Esophagus muscularis mucosa (tissue), 4 donors: ENCODE data around the gene ACTN3. TPM values are rescaled to one million over a fixed set of nuclear protein-coding genes. Genes with fewer than 3 reads are reported as not detected.

Source experiments
- DNase-seq: peaks from one replicate; pipeline ENCODE4 v3.0.0-alpha.2; 2017; ENCODE audit errors: extremely low spot score
- H3K27ac ChIP-seq, 4 donors: fragments of 200-600 bp; sonication (generic); replicated peaks in 1 of 4; 1 replicate in 3 of 4; 2 replicates in 1 of 4; pipeline ENCODE4 v1.5.1; 2016 to 2019; ENCODE audit warnings: mild to moderate bottlenecking in 1 of 4
- H3K27me3 ChIP-seq, 4 donors: fragments of 200-600 bp; sonication (generic); one replicate each; pipeline versions ENCODE4 v1.5.1 to v1.6.0; 2016 to 2019
- H3K36me3 ChIP-seq, 4 donors: fragments of 200-600 bp; sonication (generic); one replicate each; pipeline ENCODE4 v1.5.1; 2016 to 2019
- H3K4me1 ChIP-seq, 4 donors: fragments of 200-600 bp; sonication (generic); one replicate each; pipeline ENCODE4 v1.5.1; 2016 to 2019
- H3K4me3 ChIP-seq, 4 donors: fragments of 200-600 bp; sonication (generic); 1 replicate in 2 of 4; 2 replicates in 2 of 4; pipeline ENCODE4 v1.5.1; 2016 to 2019; ENCODE audit warnings: mild to moderate bottlenecking in 4 of 4, moderate library complexity in 1 of 4
- H3K9me3 ChIP-seq, 4 donors: fragments of 200-600 bp; sonication (generic); 1 replicate in 3 of 4; 2 replicates in 1 of 4; pipeline ENCODE4 v1.5.1; 2016 to 2019
- EP300 ChIP-seq: sonication (generic); formaldehyde crosslinking; IDR thresholded peaks from one replicate; pipeline ENCODE4 v1.6.1; 2017; ENCODE audit warnings: antibody characterized with exemption
- POLR2A ChIP-seq: fragments of 450-650 bp; IDR thresholded peaks from one replicate; pipeline ENCODE4 v1.6.1; 2017; ENCODE audit warnings: antibody characterized with exemption, moderate library complexity, mild to moderate bottlenecking, low read depth
- POLR2AphosphoS5 ChIP-seq, 2 donors: sonication (generic); formaldehyde crosslinking; IDR thresholded peaks; one replicate each; pipeline ENCODE4 v1.6.1; 2017; ENCODE audit warnings: antibody characterized with exemption in 2 of 2
- WGBS: methylation state at CpG from one replicate; pipeline ENCODE4 v1.1.5; 2018; 5-methylcytosine and 5-hydroxymethylcytosine counted together
- intact Hi-C: fragments of 100-400 bp; cut with DNase I; formaldehyde crosslinking; loops from one replicate; pipeline ENCODE4 v1.15.1; 2023
- total RNA-seq, 4 donors: library from RNA; depleted of rRNA; stranded (reverse); fragments of >200 nt; gene quantifications; one replicate each; pipeline versions ENCODE4 v1.1.0 to v1.2.1, GENCODE V29; 2016
- TF ChIP-seq, protein P1 (sequence below), 3 experiments: fragments of 200-600 bp in 2 of 3; fragments of 450-650 bp in 1 of 3; sonication (generic) in 2 of 3; IDR thresholded peaks; one replicate each; pipeline ENCODE4 v1.5.1; 2017 to 2019; ENCODE audit warnings: antibody characterized with exemption in 3 of 3, mild to moderate bottlenecking in 2 of 3, moderate library complexity in 1 of 3

Gene ACTN3
- total RNA-seq, 4 donors from 2014 or later, result not detected

DNA sequence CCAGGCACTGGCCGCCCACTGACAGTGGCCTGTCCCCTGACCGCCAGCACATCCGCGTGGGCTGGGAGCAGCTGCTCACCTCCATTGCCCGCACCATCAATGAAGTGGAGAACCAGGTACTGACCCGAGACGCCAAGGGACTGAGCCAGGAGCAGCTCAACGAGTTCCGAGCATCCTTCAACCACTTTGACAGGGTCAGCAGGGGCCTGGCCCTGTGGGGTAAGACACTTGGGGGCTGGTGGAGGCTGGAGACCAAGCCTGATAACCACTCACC is 15.2 kb downstream of the ACTN3 start:
- Histone ChIP-seq H3K4me3 (no peak overlapping the region), H3K9me3 (no peaks in the 10 kb centered on the region), H3K27ac (no peak overlapping the region), H3K36me3 (peaks cover 5 to 40% (median 31%) of the 10 kb centered on the region in 4 donors), H3K4me1 (peaks cover 8 to 17% (median 12%) of the 10 kb centered on the region in 4 donors), H3K27me3 (peaks cover 0 to 10% (median 0%) of the 10 kb centered on the region in 4 donors)
- no peak for DNase-seq
- intact Hi-C loops, result loop anchor here (10.0 kb wide), 1 partner anchor 283 kb away; the partner anchor contains the start of gene RCE1
- 93% methylated on average over 8 of the region's 9 CpGs for WGBS
- TF ChIP-seq EP300, result no peak
- no peak for TF ChIP-seq POLR2A
- no peak for TF ChIP-seq POLR2AphosphoS5 (IDR thresholded peaks at IDR 0.05)
- TF ChIP-seq, protein P1, sequence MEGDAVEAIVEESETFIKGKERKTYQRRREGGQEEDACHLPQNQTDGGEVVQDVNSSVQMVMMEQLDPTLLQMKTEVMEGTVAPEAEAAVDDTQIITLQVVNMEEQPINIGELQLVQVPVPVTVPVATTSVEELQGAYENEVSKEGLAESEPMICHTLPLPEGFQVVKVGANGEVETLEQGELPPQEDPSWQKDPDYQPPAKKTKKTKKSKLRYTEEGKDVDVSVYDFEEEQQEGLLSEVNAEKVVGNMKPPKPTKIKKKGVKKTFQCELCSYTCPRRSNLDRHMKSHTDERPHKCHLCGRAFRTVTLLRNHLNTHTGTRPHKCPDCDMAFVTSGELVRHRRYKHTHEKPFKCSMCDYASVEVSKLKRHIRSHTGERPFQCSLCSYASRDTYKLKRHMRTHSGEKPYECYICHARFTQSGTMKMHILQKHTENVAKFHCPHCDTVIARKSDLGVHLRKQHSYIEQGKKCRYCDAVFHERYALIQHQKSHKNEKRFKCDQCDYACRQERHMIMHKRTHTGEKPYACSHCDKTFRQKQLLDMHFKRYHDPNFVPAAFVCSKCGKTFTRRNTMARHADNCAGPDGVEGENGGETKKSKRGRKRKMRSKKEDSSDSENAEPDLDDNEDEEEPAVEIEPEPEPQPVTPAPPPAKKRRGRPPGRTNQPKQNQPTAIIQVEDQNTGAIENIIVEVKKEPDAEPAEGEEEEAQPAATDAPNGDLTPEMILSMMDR (IDR thresholded peaks at IDR 0.05), result no peak

DNA sequence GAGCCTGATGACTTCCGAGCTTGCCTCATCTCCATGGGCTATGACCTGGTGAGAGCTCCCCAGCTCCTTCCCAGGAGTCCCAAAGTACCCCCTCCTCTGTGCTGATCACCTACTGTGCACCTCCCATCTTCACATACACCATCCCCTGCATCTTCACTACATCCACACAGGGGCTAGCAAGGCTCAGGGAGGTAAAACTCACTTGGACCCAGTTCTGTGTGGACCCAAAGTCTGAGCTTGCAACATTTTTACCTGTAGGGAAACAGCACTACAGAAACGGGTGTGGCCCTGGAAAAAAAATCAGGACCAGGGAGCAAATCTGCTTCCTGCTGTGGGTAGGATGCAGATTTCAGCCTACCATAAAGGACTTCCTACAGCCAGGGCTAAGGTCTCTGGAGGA is 15.6 kb downstream of the ACTN3 start:
- no peak overlapping the region for H3K27ac ChIP-seq
- H3K4me1 ChIP-seq, result peaks cover 8 to 20% (median 15%) of the 10 kb centered on the region in 4 donors
- no peak overlapping the region for H3K4me3 ChIP-seq
- 81% methylated on average over 2 of the region's 2 CpGs for WGBS
- TF ChIP-seq POLR2A, result no peak
- TF ChIP-seq, protein P1 (IDR thresholded peaks at IDR 0.05), result no peak
- DNase-seq, result no peak
- intact Hi-C loops, result loop anchor here (10.0 kb wide), 1 partner anchor 283 kb away; the partner anchor contains the start of gene RCE1
- H3K27me3 ChIP-seq, result peaks cover 0 to 6% (median 0%) of the 10 kb centered on the region in 4 donors
- peaks cover 5 to 40% (median 31%) of the 10 kb centered on the region in 4 donors for H3K36me3 ChIP-seq
- no peaks in the 10 kb centered on the region for H3K9me3 ChIP-seq

DNA sequence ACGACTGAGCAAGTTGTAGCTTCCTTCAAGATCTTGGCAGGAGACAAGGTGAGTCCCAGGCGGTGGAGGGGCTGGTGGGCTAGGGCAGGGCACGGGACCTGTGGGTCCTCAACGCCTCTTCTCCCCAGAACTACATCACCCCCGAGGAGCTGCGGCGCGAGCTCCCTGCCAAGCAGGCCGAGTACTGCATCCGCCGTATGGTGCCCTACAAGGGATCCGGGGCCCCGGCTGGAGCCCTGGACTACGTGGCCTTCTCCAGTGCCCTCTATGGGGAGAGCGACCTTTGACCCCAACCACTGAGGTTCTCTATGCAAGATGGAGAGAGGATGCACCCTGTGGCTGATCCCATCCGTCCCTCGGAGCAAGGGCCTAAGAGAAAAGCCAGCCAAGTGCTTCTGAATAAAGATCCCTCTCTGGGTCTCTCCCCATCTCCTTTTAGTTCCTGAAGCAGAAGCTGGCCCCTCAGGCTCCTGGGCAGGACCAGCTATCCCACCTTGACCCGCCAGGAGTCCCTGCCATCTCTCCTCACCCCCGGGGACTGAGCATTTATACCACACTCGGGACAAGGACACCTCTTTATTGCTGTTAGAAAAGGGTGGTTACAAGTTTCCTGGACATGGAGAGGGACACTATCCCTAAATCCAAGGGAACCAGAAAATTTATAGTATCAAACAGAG is 16.3 kb downstream of the ACTN3 start:
- 92% methylated on average over 17 of the region's 20 CpGs for WGBS
- intact Hi-C loops, result loop anchor here (10.0 kb wide), 1 partner anchor 282 kb away; the partner anchor contains the start of gene RCE1
- H3K27ac ChIP-seq, result no peak overlapping the region

DNA sequence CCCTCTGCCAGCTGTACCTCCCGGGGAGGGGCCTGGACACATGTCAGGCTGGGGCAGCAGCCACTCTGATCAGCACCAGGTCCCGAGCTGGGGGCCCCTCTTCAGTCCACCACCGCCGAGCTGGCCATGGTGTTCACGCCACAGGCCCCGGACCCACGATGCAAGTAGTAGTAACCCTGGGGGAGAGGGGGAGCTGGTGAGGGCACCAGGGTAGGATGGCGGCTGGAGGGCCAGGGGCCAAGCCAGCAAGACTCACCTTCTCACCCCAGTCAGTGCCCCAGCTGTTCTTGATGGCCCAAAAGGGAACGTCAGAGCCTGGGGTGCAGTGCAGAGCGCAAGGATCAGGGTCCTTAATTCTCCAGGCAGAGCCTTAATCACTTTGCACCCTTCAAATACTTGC is 17.1 kb downstream of the ACTN3 start:
- no peak for DNase-seq
- no peak for TF ChIP-seq POLR2AphosphoS5 (IDR thresholded peaks at IDR 0.05)
- no peak for TF ChIP-seq EP300
- no peak for TF ChIP-seq POLR2A
- TF ChIP-seq, protein P1 (IDR thresholded peaks at IDR 0.05), result no peak
- no peaks in the 10 kb centered on the region for H3K27me3 ChIP-seq
- WGBS, result 70% methylated on average over 2 of the region's 10 CpGs
- intact Hi-C loops, result loop anchor here (10.0 kb wide), 1 partner anchor 281 kb away; the partner anchor contains the start of gene RCE1
- no peak overlapping the region for H3K27ac ChIP-seq
- H3K4me3 ChIP-seq, result no peak overlapping the region
- peaks cover 5 to 40% (median 31%) of the 10 kb centered on the region in 4 donors for H3K36me3 ChIP-seq
- H3K4me1 ChIP-seq, result peaks cover 14 to 29% (median 27%) of the 10 kb centered on the region in 4 donors
- no peaks in the 10 kb centered on the region for H3K9me3 ChIP-seq

More for the DNA sequence above, 16.3 kb downstream of the ACTN3 start:
- no peak for TF ChIP-seq EP300
- TF ChIP-seq, protein P1 (IDR thresholded peaks at IDR 0.05), result no peak
- no peak for TF ChIP-seq POLR2A
- TF ChIP-seq POLR2AphosphoS5 (IDR thresholded peaks at IDR 0.05), result no peak
- peaks cover 5 to 40% (median 31%) of the 10 kb centered on the region in 4 donors for H3K36me3 ChIP-seq
- peaks cover 13 to 28% (median 23%) of the 10 kb centered on the region in 4 donors for H3K4me1 ChIP-seq
- H3K9me3 ChIP-seq, result no peaks in the 10 kb centered on the region
- no peak for DNase-seq
- no peaks in the 10 kb centered on the region for H3K27me3 ChIP-seq
- no peak overlapping the region for H3K4me3 ChIP-seq
